ENCODE measurements around the gene GGTLC1.
"Not testable (repeated sequence)": the region's sequence is repeated elsewhere in the genome, so short reads cannot be mapped to it uniquely, and the experiment has no call there.

Gene GGTLC1

GRCh38 chr20:23988561-23988960, at the start of gene GGTLC1:
Gene GGTLC1 (minus strand): TSS chr20:23988779. CDS start chr20:23986611, 2,168 bp downstream.
- no peak for DNase-seq

- DNase-seq: no peak
These were observed 46.2 kb upstream of the GGTLC1 start for GRCh38 chr20:24034820-24035219.

GRCh38 chr20:24033565-24033964, 45.0 kb upstream of the GGTLC1 start:
- DNase-seq: no peak

- no peak for DNase-seq
These were observed 44.6 kb upstream of the GGTLC1 start for GRCh38 chr20:24033151-24033550.

- no peak for DNase-seq
These were observed 43.9 kb upstream of the GGTLC1 start for GRCh38 chr20:24032400-24032898.

- peak; percentile 36 for DNase-seq
These were observed 38.6 kb upstream of the GGTLC1 start for GRCh38 chr20:24027229-24027628.

GRCh38 chr20:24022621-24023180, 34.1 kb upstream of the GGTLC1 start:
- no peak for DNase-seq

GRCh38 chr20:24018796-24019195, 30.2 kb upstream of the GGTLC1 start:
- no peak for DNase-seq

- no peak for DNase-seq
These were observed 28.8 kb upstream of the GGTLC1 start for GRCh38 chr20:24017458-24017755.

GRCh38 chr20:24016607-24017457, 28.3 kb upstream of the GGTLC1 start:
- no peak for DNase-seq

GRCh38 chr20:24013953-24014352, 25.4 kb upstream of the GGTLC1 start:
- no peak for DNase-seq

- no peak for DNase-seq
These were observed 22.7 kb upstream of the GGTLC1 start for GRCh38 chr20:24011282-24011681.

GRCh38 chr20:24007758-24008157, 19.2 kb upstream of the GGTLC1 start:
- no peak for DNase-seq

GRCh38 chr20:24007073-24007595, 18.6 kb upstream of the GGTLC1 start:
- DNase-seq: no peak

GRCh38 chr20:24006626-24007025, 18.0 kb upstream of the GGTLC1 start:
- DNase-seq: no peak

- DNase-seq: no peak
These were observed 15.9 kb upstream of the GGTLC1 start for GRCh38 chr20:24004471-24004870.

- no peak for DNase-seq
These were observed 14.3 kb upstream of the GGTLC1 start for GRCh38 chr20:24002896-24003295.

GRCh38 chr20:24001712-24002405, 13.3 kb upstream of the GGTLC1 start:
- no peak for DNase-seq

- DNase-seq: no peak
These were observed 10.3 kb upstream of the GGTLC1 start for GRCh38 chr20:23998844-23999243.

- no peak for DNase-seq
These were observed 9.8 kb upstream of the GGTLC1 start for GRCh38 chr20:23998392-23998791.

GRCh38 chr20:23995905-23996666, 7.5 kb upstream of the GGTLC1 start:
- DNase-seq: no peak

- not testable (repeated sequence) for DNase-seq
These were observed 6.7 kb upstream of the GGTLC1 start for GRCh38 chr20:23995291-23995690.
